Mammary epithelial cell (primary cell): ENCODE data around the gene SUPT5H.

Source experiments
- CTCF ChIP-seq, 2 donors: IDR thresholded peaks in 1 of 2; conservative IDR thresholded peaks in 1 of 2; 2 replicates each; pipeline ENCODE4 v1.5.1; 2011 to 2012; ENCODE audit warnings: inconsistent platforms in 2 of 2, low read length in 2 of 2, mild to moderate bottlenecking in 2 of 2, control low read depth in 1 of 2, low read depth in 1 of 2; ENCODE audit not compliant: insufficient read depth in 1 of 2; ENCODE audit errors: extremely low read depth in 1 of 2
- EZH2 ChIP-seq: IDR thresholded peaks from 2 replicates; pipeline ENCODE4 v1.6.1; 2012; ENCODE audit warnings: low read length, inconsistent platforms, borderline replicate concordance

DNA sequence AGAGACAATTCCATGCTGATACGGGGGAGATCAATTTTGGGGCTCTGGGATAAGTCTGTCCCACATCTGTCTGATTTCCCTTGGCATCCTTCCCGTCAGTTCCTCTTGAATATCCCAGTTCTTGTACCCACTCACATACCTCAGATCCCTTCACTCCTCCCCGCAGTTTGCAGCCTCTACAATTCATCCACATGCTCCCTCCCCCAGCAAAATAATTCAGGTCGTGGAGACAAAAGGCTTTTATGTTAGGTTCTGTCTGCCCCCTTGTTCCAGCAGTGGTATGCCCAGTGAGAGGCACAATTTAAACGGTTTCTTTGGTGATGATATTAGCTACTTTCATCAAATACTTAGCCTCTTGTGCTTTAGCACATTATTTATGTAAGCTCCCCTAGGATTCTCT, 19.2 kb upstream of the SUPT5H start:
- no peak for TF ChIP-seq CTCF (conservative IDR thresholded peaks at IDR 0.05 in 1 of 2, IDR thresholded peaks at IDR 0.05 in 1 of 2; ENCODE audit: extremely low read depth in 1 of 2, insufficient read depth in 1 of 2, low read depth in 1 of 2, low read length in 2 of 2)
- no peak for TF ChIP-seq EZH2
